Measurements from ENCODE around the gene ASB7.

Gene ASB7

DNA sequence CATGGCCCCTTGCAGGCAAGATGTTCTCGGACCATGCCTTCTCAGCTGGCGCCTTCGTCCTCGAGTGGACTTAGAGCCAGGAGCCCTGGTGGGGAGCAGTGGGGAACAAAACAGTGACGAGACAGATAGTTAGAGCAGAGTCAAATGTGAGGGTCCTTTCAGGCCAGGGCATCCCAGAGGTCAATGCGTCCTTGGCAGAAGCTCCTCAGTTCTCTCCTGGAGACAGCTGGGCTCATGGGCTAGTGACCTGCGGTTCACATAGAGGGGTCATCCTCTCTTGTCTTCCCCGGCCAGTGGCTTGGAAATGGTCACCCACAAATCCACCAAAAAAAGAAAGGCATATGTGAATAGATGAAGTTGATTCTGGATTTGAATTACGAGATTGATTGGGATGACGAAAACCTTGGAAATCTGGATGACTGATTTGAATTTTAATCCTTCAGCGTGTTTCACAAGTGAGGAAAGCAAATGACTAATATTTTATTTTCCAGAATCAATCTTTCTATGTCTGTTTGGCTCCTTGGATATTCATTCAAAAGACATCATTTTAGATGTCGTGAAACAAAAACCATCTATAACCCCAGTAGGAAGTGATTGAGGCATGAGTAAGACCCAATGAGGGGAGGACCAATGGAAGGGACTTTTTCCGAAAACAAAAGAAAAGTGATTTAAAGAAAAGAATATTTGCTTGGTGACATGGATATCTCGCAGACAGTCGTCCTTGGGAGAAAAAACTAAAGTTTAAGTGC, 84.5 kb downstream of the ASB7 start:
- no peak for DNase-seq (ENCODE audit: low spot score)

DNA sequence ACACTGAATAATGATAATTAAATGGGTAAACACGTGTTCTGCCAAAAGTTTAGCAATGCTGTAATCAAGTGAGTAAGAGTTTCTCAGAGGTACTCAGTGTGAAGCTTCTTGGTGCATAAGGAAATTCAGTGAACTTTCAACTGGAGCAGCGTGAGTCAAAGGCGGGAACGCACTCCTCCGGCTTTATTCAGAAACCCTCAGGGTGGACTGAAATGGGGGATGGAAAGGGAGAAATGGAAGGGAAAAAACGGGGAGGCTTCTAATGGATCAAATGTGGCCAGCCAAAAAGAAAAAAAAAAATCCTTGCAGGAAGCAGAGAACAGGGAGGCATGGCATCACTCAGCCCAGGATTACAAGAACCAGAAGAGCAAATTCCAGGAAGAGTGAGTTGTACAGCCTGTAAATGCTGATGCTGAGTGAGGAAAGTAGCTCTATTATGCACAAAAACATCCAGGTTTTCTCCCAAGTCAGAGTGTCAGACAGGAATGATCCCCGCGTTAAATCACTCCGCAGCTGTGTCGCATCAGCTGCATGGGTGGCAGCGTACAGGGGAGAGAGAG, 85.3 kb downstream of the ASB7 start:
- no peak for DNase-seq (ENCODE audit: low spot score)

DNA sequence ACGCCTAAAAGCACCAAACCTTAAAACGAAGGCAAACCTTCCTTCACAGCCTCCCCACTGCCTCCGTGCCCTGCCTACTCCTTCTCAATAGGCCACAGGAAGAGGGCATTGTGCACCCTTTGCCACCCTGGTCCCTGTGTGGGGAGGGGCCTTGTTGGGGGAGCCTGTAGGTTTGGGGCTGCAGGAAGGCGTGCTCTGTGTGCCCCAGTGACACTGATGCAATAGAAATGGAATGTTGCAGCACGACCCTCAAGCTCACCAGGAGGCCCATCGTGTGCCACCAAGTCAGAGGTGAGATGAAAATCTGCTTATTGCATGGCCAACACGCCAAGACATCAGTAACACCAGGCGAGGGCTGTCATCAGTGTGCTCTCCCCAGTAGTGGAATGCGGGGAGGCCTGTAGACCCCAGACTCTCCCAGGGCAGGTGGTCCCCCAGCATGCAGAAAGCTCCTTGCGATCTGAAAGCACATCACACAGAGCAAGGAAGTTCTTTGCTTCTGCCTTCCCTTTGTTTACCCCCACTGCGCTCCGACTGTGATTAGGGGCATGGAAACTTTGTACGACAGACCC, 86.2 kb downstream of the ASB7 start:
- DNase-seq (ENCODE audit: low spot score) = no peak

DNA sequence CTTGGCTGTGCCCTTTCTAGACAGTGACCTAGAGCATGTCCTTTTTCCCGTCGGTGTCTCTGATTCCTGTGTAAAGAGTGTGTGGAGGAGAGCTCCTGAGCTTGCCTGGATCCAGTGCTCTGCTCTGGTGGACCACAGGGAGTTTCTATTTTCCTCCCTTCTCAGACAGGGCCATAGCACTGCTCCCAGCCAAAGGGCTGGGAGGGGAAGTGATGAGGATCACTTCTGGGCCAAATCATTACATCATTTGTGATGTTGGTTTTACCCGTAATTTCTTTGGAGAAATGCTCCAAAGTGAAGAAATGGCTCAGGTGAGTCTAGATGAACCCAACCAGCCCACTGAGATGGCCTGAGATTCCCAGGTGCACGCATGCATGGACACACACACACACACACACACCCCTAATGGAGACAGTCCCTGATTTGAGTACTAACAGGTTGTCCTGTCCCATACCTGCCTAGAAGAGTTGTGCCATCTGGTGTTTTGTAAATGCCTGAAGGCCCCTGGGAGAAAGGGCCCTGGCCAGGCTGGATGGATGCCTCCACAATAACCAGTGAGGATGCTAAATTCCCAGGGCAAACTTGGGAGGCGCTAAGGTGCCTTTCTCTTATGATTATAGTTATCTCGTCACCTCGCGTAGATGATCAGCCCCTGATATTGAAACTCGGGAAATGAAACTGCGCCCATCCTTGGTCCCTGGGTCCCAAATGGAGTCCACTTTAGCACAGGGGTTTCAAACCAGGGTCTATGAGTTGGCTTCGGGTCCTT, 86.9 kb downstream of the ASB7 start:
- no peak for DNase-seq (ENCODE audit: low spot score)

DNA sequence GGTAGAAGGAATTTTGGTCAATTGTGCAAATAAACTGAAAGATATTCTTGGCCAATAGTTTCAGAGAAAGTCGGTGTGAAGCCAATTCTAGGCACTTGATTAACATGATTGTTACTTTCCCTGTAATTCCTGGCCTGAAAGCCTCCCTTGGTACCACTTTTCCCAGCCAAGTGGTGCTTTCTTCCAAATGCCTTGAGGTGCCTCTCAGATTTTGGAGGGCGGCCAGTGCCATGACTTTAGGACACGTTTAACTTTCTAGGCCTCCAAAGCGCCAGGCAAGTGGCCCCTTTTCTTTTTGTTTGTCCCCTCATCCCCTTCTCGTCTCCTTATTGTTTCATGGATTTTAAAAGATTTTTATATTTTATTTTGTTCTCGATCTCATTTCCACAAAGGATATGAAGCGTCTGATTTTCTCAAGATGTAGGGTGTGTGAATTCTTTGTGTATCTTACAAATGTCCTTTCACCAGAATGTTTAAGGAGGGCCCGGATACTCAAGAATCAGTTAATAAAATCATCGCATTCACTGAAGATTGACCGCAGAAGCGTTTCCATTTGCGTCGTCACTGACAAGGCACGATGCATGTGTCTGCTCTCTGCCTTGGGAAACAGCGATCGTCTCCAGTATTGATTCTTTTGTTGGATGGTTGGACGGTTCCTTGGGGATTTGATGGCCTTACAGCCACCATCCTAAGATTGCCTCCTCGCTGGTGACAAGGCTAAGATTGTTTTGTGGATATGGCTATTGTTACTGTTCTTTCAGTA, 87.8 kb downstream of the ASB7 start:
- DNase-seq (ENCODE audit: low spot score) = no peak

DNA sequence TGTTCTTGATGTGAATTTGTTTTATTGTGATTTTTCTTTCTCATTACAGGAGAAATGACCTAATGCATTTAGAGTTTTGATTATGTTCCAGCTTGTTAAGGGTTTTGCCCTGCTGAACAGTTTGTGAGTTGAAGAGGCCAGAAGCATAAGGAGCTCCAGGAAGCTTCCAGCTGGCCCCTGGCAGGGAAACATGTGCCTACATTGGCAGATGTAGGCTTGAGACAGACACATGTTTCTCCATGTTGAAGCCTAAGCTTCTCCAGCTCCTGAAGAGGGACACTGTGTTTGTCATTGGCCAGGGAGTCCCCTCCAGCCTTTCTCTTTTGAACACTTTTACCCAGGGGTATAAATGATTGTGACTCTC, 88.4 kb downstream of the ASB7 start:
- no peak for DNase-seq (ENCODE audit: low spot score)

DNA sequence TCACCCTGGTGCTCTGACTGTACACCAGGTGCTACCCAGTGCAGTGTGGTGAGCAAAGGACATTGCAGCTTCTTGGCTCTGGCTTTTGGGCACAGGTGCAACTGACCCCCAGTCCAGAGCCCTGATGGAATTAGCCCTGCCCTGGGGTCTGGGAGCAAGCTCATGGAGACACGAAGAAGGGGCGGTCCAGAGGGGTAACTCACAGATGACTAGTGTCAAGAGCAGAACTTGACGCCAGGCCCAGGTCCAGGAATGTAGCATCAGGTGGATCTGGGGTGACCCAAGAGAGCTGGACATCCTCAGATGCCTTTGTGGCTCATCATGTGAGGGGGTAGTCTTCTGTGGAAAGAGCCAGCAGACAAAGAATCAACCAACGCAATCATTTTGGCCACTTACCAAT, 88.9 kb downstream of the ASB7 start:
- DNase-seq (ENCODE audit: low spot score) = no peak

DNA sequence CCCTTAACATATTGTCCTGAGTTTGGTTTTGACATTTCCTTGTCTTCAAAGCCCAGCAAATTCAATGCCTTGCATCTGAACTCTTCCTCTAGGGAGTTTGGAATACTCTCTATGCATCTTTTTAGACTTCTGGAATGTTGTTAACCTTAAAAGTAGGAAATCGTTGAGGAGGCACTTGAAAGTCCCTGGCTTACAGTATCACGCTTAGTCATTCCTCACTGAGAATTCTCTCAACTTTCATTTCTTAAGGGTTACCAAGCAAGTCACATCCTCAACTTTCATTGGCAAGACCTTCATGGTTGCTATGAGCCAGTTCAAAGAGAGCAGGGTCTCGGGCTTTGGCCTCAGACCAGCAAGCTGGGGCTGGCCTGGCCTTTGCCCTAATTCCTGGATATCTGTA, 89.9 kb downstream of the ASB7 start:
- no peak for DNase-seq (ENCODE audit: low spot score)

DNA sequence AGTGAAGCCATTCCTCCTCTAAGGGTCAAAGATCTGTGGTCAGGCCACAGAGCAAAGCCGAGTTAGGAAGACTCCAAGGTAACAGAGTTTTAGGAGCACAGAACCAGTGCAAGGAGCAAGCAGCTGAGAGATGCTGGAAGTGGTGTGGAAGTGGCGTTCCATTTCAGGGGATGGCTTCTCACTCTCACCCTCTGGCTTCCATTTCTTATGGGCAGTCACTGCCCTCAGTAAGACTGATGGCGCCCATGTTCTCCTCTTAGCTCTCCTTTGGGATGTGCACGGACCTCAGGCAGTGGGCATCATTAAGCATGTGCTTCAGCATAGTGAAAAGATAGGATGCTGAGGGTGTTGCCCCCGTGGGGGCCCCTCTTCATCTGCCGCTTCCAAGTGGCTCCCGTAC, 90.3 kb downstream of the ASB7 start:
- DNase-seq (ENCODE audit: low spot score) = no peak

DNA sequence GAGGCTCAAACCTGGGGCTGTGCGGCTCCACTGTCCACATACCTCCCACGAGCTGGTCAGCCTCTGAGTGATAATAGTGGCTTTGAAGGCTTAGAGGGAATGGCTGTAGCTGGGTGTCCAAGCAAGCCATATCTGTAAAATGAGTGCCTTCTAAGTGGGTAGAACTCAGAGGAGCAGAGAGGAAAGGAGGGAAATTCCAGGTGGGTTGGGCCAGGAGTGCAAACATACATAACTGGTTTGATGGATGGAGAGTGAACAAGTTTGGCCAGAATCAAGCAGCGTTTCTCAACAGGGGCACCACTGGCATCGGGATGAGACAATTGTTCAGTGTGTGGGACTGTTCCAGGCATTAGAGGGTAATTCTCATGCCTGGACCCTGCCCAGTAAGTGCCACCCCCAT, 91.1 kb downstream of the ASB7 start:
- DNase-seq (ENCODE audit: low spot score) = no peak

DNA sequence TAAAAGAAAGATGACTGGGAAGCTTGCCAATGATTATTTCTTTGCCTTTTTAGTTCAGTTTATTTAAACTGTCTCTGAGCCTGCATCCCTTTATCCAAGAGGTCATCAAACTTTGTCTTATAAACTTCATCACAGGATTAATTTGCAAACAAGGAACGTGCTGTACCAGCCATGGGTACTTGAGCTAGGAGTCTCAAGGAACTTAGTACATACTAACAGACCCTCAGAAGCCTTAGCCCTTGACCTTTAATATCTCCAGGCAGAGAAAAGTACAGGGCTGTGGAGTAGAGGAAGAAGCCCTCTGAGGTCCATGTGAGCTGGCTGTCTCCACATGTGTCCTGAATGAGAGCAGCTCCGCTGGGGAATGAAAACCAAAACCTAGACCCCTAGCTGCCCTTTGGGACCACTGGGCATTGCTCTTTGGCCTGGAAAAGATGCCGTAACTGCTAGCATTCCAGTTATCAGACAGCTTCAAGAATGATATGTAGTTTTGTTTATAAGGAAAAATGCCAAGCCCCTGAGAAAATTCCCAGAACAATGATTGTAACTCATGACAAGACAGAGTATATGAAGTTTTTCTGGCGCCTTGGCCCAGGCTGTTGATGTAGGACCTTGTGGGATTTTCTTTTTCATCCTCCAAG, 92.1 kb downstream of the ASB7 start:
- DNase-seq (ENCODE audit: low spot score) = no peak

DNA sequence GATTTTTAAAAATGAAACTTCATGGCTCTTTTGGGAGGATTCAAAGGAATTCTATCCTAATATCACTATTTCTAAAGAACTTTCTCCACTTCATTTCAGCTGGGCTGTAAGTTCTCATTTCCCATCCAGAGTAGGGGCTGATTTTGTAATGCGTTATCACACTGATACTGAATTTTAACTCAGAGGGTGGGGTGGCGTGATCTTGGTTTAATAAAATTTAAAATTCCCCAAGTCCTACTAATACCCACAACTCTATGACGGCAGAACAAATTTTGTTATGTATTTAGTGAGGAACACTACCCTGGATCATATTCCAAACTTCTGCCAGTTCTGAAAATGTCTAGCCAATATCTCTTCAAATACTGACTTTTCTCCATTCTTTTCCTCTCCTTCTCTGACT, 92.7 kb downstream of the ASB7 start:
- no peak for DNase-seq (ENCODE audit: low spot score)

DNA sequence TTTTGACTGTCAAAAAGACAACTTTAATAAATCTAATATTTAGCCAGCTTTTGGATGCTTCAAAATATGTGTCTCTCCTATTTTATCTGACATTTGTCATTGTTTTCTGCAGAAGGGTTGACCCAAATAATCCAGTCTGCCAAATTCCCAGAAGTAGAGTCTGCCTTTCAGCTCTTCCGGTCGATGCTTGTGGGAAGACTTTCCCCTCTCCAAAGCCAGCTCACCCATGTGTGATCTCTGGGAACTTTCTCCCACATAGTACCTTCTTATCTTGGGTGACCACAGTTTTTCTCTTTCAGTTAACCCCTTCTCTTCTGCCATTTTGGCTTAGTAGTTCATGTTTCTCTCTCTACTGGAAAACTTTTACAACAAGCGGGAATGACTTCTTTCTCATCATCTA, 94.1 kb downstream of the ASB7 start:
- DNase-seq (ENCODE audit: low spot score) = no peak
